ENCODE data around the gene NOSTRIN. TPM values are rescaled to one million over a fixed set of nuclear protein-coding genes. Genes with fewer than 3 reads are reported as not detected.

The NOSTRIN gene
- total and polyA plus RNA-seq, 3 donors from 2014 or later: 28.9 to 99.8 (median 93.8) TPM

GRCh38 chr2:168814046-168814445 lies 11.6 kb downstream of the NOSTRIN start:
- H3K27me3 ChIP-seq: no peaks in the 10 kb centered on the region
- TF ChIP-seq POLR2A (IDR thresholded peaks at IDR 0.05): no peak
- TF ChIP-seq, protein P1, sequence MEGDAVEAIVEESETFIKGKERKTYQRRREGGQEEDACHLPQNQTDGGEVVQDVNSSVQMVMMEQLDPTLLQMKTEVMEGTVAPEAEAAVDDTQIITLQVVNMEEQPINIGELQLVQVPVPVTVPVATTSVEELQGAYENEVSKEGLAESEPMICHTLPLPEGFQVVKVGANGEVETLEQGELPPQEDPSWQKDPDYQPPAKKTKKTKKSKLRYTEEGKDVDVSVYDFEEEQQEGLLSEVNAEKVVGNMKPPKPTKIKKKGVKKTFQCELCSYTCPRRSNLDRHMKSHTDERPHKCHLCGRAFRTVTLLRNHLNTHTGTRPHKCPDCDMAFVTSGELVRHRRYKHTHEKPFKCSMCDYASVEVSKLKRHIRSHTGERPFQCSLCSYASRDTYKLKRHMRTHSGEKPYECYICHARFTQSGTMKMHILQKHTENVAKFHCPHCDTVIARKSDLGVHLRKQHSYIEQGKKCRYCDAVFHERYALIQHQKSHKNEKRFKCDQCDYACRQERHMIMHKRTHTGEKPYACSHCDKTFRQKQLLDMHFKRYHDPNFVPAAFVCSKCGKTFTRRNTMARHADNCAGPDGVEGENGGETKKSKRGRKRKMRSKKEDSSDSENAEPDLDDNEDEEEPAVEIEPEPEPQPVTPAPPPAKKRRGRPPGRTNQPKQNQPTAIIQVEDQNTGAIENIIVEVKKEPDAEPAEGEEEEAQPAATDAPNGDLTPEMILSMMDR (IDR thresholded peaks at IDR 0.05): no peak
- intact Hi-C loops (cut with DNase I; ENCODE audit: low total_unique reads): no loop called here
- 55 to 81% methylated on average over 2 of the region's 2 CpGs for WGBS, 2 donors
- no peak for DNase-seq
- peak overlapping the region; percentile 26 to 41 for H3K27ac ChIP-seq
- H3K9me3 ChIP-seq: no peaks in the 10 kb centered on the region
- H3K4me3 ChIP-seq: no peak overlapping the region
- no peaks in the 10 kb centered on the region for H3K36me3 ChIP-seq (ENCODE audit: low read depth, missing control alignments)
- peaks cover 70% of the 10 kb centered on the region for H3K4me1 ChIP-seq

GRCh38 chr2:168814939-168815907 lies 12.8 kb downstream of the NOSTRIN start:
- H3K4me1 ChIP-seq: peaks cover 68% of the 10 kb centered on the region
- TF ChIP-seq POLR2A (IDR thresholded peaks at IDR 0.05): no peak
- TF ChIP-seq, protein P1 (IDR thresholded peaks at IDR 0.05): no peak
- no peak overlapping the region for H3K4me3 ChIP-seq
- H3K9me3 ChIP-seq: no peaks in the 10 kb centered on the region
- WGBS, 2 donors: 78 to 81% methylated on average over 1 of the region's 1 CpG
- peak overlapping the region in 1 of 2 donors; percentile 47 for H3K27ac ChIP-seq
- peak; percentile 53 for DNase-seq
- H3K36me3 ChIP-seq (ENCODE audit: low read depth, missing control alignments): no peaks in the 10 kb centered on the region
- no peaks in the 10 kb centered on the region for H3K27me3 ChIP-seq
- intact Hi-C loops (cut with DNase I; ENCODE audit: low total_unique reads): no loop called here

DNA sequence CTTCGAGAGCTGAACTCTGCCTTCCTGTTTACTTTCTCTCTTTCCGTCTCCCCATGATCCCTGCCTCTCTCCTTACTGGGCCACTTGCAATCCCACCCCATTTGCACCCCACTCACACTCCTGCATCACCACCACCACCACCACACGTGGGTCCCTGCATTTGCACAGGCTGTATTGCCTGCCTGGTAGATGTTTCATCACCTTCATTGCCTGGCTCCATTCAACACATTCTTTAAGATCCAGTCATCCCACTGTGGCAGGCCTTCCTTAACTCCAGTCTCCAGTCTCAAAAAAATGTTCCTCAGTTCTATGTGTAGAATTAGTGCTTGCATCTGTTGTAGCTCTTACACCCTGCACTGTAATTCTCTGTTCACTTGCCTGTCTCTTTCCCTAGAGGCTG lies 13.9 kb downstream of the NOSTRIN start:
- Histone ChIP-seq H3K4me1 (peaks cover 57% of the 10 kb centered on the region), H3K27ac (peak overlapping the region; percentile 29 to 47), H3K9me3 (no peaks in the 10 kb centered on the region), H3K36me3 (ENCODE audit: low read depth, missing control alignments) (no peaks in the 10 kb centered on the region), H3K4me3 (no peak overlapping the region), H3K27me3 (no peaks in the 10 kb centered on the region)
- intact Hi-C loops (cut with DNase I; ENCODE audit: low total_unique reads): no loop called here
- no peak for DNase-seq
- WGBS, 2 donors: 92 to 99% methylated on average over 3 of the region's 3 CpGs
- TF ChIP-seq, protein P1 (IDR thresholded peaks at IDR 0.05): no peak
- TF ChIP-seq POLR2A (IDR thresholded peaks at IDR 0.05): no peak

GRCh38 chr2:168819050-168819715 lies 16.7 kb downstream of the NOSTRIN start:
- no peak for TF ChIP-seq POLR2A (IDR thresholded peaks at IDR 0.05)
- TF ChIP-seq, protein P1 (IDR thresholded peaks at IDR 0.05): no peak
- H3K4me3 ChIP-seq: no peak overlapping the region
- no peaks in the 10 kb centered on the region for H3K9me3 ChIP-seq
- peak overlapping the region in 1 of 2 donors; percentile 47 for H3K27ac ChIP-seq
- intact Hi-C loops (cut with DNase I; ENCODE audit: low total_unique reads): no loop called here
- H3K27me3 ChIP-seq: no peaks in the 10 kb centered on the region
- WGBS, 2 donors: 32 to 33% methylated on average over 10 of the region's 10 CpGs
- no peaks in the 10 kb centered on the region for H3K36me3 ChIP-seq (ENCODE audit: low read depth, missing control alignments)
- no peak for DNase-seq
- peaks cover 32% of the 10 kb centered on the region for H3K4me1 ChIP-seq
